GM12864 (cell line): Measurements from ENCODE around the gene TRPM8.

Experiments used
- DNase-seq: peaks from one replicate; pipeline ENCODE4 v3.0.0-alpha.2; 2011; ENCODE audit warnings: low read depth
- H3K4me3 ChIP-seq: 2 replicates; pipeline ENCODE4 v1.5.1; 2011; ENCODE audit warnings: mild to moderate bottlenecking, low read depth, low read length, control low read depth
- CTCF ChIP-seq: IDR thresholded peaks from 2 replicates; pipeline ENCODE4 v1.5.1; 2011; ENCODE audit warnings: low read depth, mild to moderate bottlenecking, moderate library complexity, low read length, control low read depth, inconsistent platforms; ENCODE audit errors: missing control alignments

The TRPM8 gene

DNA sequence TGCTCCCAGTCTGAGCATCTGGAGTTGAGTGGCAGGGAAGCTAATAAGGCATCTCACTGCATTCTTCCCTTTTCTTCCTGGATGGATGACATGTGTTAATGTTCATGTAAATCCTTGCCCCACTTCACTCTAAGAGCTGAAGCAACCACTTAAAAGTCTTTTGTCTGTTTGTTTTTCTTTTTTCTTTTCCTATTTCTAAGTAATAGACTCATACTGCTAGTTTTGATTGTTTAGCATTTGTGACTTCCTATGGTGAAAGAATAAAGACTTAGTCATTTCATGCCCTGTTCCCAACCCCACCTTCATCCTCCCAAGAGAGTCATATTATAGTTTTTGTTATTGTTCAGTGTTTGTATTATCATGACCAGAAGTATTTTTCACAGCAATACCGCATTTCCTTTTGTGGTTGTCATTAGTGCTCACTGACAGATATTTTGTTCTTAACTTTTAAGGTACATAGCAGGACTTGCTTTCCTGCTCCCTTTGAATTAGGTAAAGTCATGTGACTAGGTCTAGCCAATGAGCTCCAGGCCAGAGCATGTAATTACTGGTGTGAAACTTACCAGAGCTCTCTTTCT is 115.2 kb downstream of the TRPM8 start:
- no peak for TF ChIP-seq CTCF
- H3K4me3 ChIP-seq: no peak overlapping the region
- no peak for DNase-seq

- no peak overlapping the region for H3K4me3 ChIP-seq
- DNase-seq: no peak
- TF ChIP-seq CTCF: no peak
Observed at GRCh38 chr2:234033174-234033573, 116.0 kb downstream of the TRPM8 start.

DNA sequence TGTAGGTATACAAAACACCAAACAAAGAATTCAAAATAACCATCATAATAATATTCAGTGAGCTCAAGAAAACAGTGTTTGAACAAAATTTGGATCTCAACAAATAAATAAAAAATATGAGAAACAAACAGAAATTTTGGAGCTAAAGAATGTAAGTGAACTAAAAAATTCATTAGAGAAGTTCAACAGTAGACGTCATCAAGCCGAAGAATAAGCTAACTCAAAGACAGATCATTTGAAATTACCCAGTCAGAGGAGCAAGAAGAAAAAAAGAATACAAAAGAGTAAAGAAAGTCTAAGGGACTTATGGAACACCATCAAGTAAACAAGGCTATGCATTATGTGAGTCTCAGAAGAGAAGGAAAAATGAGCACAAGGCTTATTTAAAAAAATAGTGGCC is 116.7 kb downstream of the TRPM8 start:
- no peak overlapping the region for H3K4me3 ChIP-seq
- no peak for DNase-seq
- TF ChIP-seq CTCF: no peak

GRCh38 chr2:234038076-234038802 is 121.1 kb downstream of the TRPM8 start:
- no peak for TF ChIP-seq CTCF
- H3K4me3 ChIP-seq: no peak overlapping the region
- no peak for DNase-seq

DNA sequence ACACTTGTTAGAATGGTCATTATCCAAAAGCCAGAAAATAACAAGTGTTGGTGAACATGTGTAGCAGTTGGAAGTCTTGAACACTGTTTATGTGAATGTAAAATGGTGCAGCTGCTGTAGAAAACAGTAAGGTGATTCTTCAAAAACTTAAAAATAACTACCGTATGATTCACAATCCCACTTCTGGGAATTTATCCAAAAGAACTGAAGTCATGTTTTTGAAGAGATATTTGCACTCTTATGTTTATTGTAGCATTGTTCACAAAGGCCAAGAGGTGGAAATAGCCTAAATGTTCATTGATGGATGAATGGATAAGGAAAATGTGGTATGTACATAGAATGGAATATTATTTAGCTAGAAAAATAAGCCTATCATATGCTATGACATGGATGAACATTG is 127.0 kb downstream of the TRPM8 start:
- DNase-seq: no peak
- no peak for TF ChIP-seq CTCF
- no peak overlapping the region for H3K4me3 ChIP-seq

DNA sequence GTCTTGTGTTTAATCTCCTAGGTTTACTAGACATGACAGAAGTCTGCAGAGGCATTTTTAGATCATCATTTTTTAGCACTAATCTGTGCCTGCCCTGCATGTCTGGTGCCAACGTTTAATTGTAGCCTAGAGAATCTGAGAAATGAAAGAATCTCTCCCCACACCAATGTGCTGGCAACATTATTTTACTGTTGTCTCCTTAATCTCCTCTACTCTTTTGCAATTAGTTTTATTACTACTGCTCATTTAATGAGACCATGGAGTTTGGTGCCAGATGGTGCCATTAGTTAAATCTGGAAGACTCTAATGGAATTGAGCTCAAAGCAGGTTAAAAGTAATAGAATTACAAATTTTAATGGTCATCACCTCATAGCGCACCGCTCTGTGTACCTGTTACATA is 129.3 kb downstream of the TRPM8 start:
- no peak for DNase-seq
- no peak for TF ChIP-seq CTCF
- H3K4me3 ChIP-seq: no peak overlapping the region

GRCh38 chr2:234047361-234047760 is 130.2 kb downstream of the TRPM8 start:
- no peak for TF ChIP-seq CTCF
- DNase-seq: no peak
- no peak overlapping the region for H3K4me3 ChIP-seq
